C4-2B (cell line): ENCODE measurements around the gene GDF7.

ENCODE experiments used
- H3K27ac ChIP-seq: fragments of 450-650 bp; 2 replicates; pipeline ENCODE4 v1.5.1; 2017
- ZFX ChIP-seq: fragments of 450-650 bp; IDR thresholded peaks from 2 replicates; pipeline ENCODE4 v1.6.1; 2017
- TF ChIP-seq, protein P1 (sequence below): fragments of 450-650 bp; conservative IDR thresholded peaks from 2 replicates; pipeline ENCODE4 v1.5.1; 2017; ENCODE audit warnings: mild to moderate bottlenecking

GDF7 gene

DNA sequence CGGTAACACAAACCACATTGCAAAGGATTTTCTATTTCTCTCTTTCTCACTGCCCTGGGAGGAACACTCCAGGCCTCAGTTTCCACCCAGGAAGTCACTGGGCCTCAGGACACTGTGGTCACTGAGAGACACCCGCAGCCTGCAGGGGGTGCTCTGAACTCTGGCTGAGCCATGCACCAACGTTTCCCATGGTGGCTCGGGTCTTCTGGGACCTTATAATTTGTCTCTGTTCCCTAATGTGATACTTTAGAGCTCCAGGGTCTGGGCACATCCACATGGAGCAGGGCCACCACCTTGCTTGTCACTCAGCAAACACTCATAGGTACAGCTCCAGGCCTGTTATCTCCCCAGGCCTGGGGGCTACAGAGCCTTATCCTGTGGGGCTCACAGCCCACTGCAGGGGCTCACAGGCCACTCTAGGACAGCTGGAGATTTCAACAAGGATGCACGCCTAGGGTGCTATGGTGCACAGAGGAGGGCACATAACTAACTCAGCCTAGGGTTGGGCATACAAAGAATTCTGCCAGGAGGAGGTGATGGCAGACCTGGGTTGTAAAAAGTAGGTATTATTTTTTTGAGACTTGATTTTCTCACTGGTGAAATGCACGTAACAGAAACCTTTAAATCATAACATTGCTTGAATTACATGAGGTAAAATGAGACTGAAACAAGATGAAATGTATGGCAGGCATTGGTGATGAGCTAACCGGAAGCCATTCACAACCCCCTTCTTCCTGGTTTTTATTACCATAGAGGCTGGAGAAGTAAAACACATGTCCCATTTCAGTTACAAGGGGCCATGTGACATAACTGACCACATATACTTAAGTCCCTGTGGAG, 13.0 kb upstream of the GDF7 start:
- TF ChIP-seq, protein P1, sequence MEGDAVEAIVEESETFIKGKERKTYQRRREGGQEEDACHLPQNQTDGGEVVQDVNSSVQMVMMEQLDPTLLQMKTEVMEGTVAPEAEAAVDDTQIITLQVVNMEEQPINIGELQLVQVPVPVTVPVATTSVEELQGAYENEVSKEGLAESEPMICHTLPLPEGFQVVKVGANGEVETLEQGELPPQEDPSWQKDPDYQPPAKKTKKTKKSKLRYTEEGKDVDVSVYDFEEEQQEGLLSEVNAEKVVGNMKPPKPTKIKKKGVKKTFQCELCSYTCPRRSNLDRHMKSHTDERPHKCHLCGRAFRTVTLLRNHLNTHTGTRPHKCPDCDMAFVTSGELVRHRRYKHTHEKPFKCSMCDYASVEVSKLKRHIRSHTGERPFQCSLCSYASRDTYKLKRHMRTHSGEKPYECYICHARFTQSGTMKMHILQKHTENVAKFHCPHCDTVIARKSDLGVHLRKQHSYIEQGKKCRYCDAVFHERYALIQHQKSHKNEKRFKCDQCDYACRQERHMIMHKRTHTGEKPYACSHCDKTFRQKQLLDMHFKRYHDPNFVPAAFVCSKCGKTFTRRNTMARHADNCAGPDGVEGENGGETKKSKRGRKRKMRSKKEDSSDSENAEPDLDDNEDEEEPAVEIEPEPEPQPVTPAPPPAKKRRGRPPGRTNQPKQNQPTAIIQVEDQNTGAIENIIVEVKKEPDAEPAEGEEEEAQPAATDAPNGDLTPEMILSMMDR: no peak
- no peak for TF ChIP-seq ZFX
- no peak overlapping the region for H3K27ac ChIP-seq

- no peak overlapping the region for H3K27ac ChIP-seq
- TF ChIP-seq, protein P1: no peak
These were observed 12.5 kb upstream of the GDF7 start for GRCh38 chr2:20654535-20654813.

- TF ChIP-seq, protein P1: no peak
- no peak for TF ChIP-seq ZFX
- no peak overlapping the region for H3K27ac ChIP-seq
These were observed 10.4 kb upstream of the GDF7 start for GRCh38 chr2:20656561-20656960.

- H3K27ac ChIP-seq: no peak overlapping the region
- no peak for TF ChIP-seq ZFX
- TF ChIP-seq, protein P1: no peak
These were observed 9.3 kb upstream of the GDF7 start for GRCh38 chr2:20657522-20658235.

- TF ChIP-seq ZFX: no peak
- TF ChIP-seq, protein P1: no peak
- no peak overlapping the region for H3K27ac ChIP-seq
These were observed 6.2 kb upstream of the GDF7 start for GRCh38 chr2:20660506-20661420.

DNA sequence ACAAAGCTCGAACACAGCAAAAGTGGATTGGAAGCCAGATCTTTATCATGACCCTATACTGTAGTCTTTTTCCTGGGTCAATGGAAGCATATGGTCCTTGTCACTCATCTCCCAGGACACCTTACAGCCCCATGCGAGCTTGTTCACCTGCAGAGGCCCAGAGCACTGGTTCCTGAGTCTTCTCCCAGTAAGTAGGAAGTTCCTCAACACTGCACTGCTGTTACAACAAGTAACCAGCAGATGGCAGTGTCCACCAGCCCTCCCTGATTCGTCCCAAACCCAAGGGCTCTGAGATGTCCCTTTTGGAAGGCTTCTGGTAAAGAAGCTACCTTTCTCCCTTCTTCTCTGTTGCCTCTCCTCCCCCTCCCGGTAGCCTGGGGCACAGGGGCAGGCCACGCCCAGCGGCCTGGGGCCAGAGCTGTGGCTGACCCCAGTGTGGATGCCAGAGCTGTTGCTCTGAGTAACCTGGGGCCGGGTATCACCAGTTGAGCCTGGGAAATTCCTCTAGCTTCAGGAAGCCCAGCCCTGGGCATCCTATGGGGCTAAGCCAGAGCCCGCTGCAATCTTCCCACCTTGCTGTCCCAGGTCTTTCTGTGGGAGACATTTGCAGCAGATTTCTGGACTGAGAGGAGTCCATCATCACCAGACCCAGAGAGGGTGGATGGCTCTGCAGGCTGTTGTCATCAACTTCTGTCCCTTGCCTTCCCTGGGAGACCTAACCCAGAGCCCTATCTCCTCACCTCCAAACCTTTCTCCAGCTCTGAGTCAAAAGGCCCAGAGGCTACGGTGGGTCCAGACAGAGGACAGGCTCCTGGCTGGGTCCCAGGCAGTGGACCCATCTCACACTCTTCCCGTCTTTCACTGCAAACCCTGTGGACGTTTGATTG, 5.3 kb upstream of the GDF7 start:
- TF ChIP-seq, protein P1: peak; percentile 92
- TF ChIP-seq ZFX: no peak
- H3K27ac ChIP-seq: no peak overlapping the region
